Ovary (tissue), 3 donors: ENCODE data around the gene SGCE.

Experiments
- EP300 ChIP-seq: sonication (generic); formaldehyde crosslinking; IDR thresholded peaks from one replicate; pipeline ENCODE4 v1.6.1; 2017; ENCODE audit warnings: antibody characterized with exemption
- POLR2A ChIP-seq: fragments of 450-650 bp; IDR thresholded peaks from one replicate; pipeline ENCODE4 v1.6.1; 2017; ENCODE audit warnings: antibody characterized with exemption, mild to moderate bottlenecking, moderate library complexity
- TF ChIP-seq, protein P1 (sequence below), 3 donors: fragments of 450-650 bp in 2 of 3; fragments of 200-600 bp in 1 of 3; IDR thresholded peaks; one replicate each; pipeline versions ENCODE4 v1.5.1 to v1.8.0; 2016 to 2022; ENCODE audit warnings: antibody characterized with exemption in 3 of 3, mild to moderate bottlenecking in 1 of 3
- donor health status: DM: no; HTN: no; CAD: no.

DNA sequence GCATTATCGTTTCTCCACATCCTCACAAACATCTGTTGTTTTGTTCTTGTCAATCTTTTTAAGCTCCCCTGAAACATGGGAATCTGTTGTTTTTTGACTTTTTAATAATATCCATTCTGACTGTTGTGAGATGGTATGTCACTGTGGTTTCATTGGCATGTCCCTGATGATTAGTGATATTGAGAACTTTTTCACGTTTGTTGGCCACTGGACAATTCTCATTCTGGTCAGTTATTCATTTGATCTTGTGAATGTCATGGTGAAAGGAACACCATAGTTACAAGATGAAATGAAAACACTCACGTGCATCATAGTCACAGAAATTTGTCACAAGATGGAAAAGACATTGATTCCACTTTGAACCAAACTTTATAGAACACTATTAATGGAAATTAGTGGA is 20.5 kb upstream of the SGCE start:
- TF ChIP-seq, protein P1, sequence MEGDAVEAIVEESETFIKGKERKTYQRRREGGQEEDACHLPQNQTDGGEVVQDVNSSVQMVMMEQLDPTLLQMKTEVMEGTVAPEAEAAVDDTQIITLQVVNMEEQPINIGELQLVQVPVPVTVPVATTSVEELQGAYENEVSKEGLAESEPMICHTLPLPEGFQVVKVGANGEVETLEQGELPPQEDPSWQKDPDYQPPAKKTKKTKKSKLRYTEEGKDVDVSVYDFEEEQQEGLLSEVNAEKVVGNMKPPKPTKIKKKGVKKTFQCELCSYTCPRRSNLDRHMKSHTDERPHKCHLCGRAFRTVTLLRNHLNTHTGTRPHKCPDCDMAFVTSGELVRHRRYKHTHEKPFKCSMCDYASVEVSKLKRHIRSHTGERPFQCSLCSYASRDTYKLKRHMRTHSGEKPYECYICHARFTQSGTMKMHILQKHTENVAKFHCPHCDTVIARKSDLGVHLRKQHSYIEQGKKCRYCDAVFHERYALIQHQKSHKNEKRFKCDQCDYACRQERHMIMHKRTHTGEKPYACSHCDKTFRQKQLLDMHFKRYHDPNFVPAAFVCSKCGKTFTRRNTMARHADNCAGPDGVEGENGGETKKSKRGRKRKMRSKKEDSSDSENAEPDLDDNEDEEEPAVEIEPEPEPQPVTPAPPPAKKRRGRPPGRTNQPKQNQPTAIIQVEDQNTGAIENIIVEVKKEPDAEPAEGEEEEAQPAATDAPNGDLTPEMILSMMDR (IDR thresholded peaks at IDR 0.05) = no peak
- TF ChIP-seq EP300 (no peak), POLR2A (no peak)
